SK-N-SH treated with all-trans-retinoic acid at 6 μM for 48 hours (cell line): Measurements from ENCODE around the gene TMEM131L.

Experiments
- ATAC-seq: fragments of 200-7000 bp; cut with Tn5 transposase; 3 replicates; pipeline ENCODE4 v1.9.1; 2020; ENCODE audit warnings: mild to moderate bottlenecking, moderate library complexity
- ARNTL ChIP-seq: fragments of 450-650 bp; formaldehyde crosslinking; IDR thresholded peaks from 2 replicates; pipeline ENCODE4 v1.5.0; 2020; ENCODE audit warnings: low read depth, mild to moderate bottlenecking, moderate library complexity, borderline replicate concordance
- CREB5 ChIP-seq: fragments of 250-450 bp; sonication (Bioruptor Pico); IDR thresholded peaks from 2 replicates; pipeline ENCODE4 v1.5.1; 2020; ENCODE audit warnings: low read depth, mild to moderate bottlenecking, moderate library complexity
- CSDC2 ChIP-seq: fragments of 250-450 bp; sonication (Bioruptor Pico); IDR thresholded peaks from 2 replicates; pipeline ENCODE4 v1.5.0; 2020; ENCODE audit warnings: mild to moderate bottlenecking, moderate library complexity
- CSRNP3 ChIP-seq: fragments of 250-450 bp; sonication (Bioruptor Pico); IDR thresholded peaks from 2 replicates; pipeline ENCODE4 v1.5.1; 2021; ENCODE audit warnings: mild to moderate bottlenecking, moderate library complexity
- ESRRG ChIP-seq: fragments of 250-450 bp; sonication (Bioruptor Pico); IDR thresholded peaks from 2 replicates; pipeline ENCODE4 v1.6.1; 2021; ENCODE audit warnings: mild to moderate bottlenecking
- GLIS3 ChIP-seq: fragments of 250-450 bp; sonication (Bioruptor Pico); IDR thresholded peaks from 2 replicates; pipeline ENCODE4 v1.5.0; 2020; ENCODE audit warnings: mild to moderate bottlenecking, moderate library complexity
- ISL1 ChIP-seq: fragments of 250-450 bp; sonication (Bioruptor Pico); IDR thresholded peaks from 2 replicates; pipeline ENCODE4 v2.1.2; 2022; ENCODE audit warnings: mild to moderate bottlenecking, moderate library complexity
- OSR1 ChIP-seq: fragments of 250-450 bp; sonication (Bioruptor Pico); IDR thresholded peaks from 2 replicates; pipeline ENCODE4 v1.8.0; 2022; ENCODE audit warnings: moderate library complexity, mild to moderate bottlenecking, inconsistent platforms
- POU6F1 ChIP-seq: fragments of 250-450 bp; sonication (Bioruptor Pico); IDR thresholded peaks from 2 replicates; pipeline ENCODE4 v1.8.0; 2021; ENCODE audit warnings: low read depth, mild to moderate bottlenecking, moderate library complexity, borderline replicate concordance
- PPARA ChIP-seq: fragments of 250-450 bp; sonication (Bioruptor Pico); IDR thresholded peaks from 2 replicates; pipeline ENCODE4 v1.5.0; 2020; ENCODE audit warnings: mild to moderate bottlenecking, borderline replicate concordance
- RARB ChIP-seq: fragments of 250-450 bp; sonication (Bioruptor Pico); IDR thresholded peaks from 2 replicates; pipeline ENCODE4 v1.8.0; 2021; ENCODE audit warnings: mild to moderate bottlenecking, moderate library complexity
- TCF4 ChIP-seq: fragments of 250-450 bp; sonication (Bioruptor Pico); IDR thresholded peaks from 2 replicates; pipeline ENCODE4 v1.8.0; 2021; ENCODE audit warnings: mild to moderate bottlenecking, moderate library complexity, borderline replicate concordance
- TOX ChIP-seq: fragments of 250-450 bp; sonication (Bioruptor Pico); IDR thresholded peaks from 2 replicates; pipeline ENCODE4 v1.8.0; 2021; ENCODE audit warnings: mild to moderate bottlenecking, moderate library complexity, borderline replicate concordance
- TSHZ2 ChIP-seq: fragments of 250-450 bp; sonication (Bioruptor Pico); IDR thresholded peaks from 2 replicates; pipeline ENCODE4 v1.5.0; 2020; ENCODE audit warnings: mild to moderate bottlenecking, moderate library complexity
- ZC3H10 ChIP-seq: fragments of 250-450 bp; sonication (Bioruptor Pico); IDR thresholded peaks from 2 replicates; pipeline ENCODE4 v1.5.1; 2021; ENCODE audit warnings: mild to moderate bottlenecking, moderate library complexity
- ZFP3 ChIP-seq: fragments of 250-450 bp; sonication (Bioruptor Pico); IDR thresholded peaks from 2 replicates; pipeline ENCODE4 v1.5.0; 2020; ENCODE audit warnings: mild to moderate bottlenecking, moderate library complexity
- ZNF565 ChIP-seq: fragments of 450-650 bp; formaldehyde crosslinking; conservative IDR thresholded peaks from 2 replicates; pipeline ENCODE4 v1.5.0; 2020; ENCODE audit warnings: low read depth, mild to moderate bottlenecking, moderate library complexity
- ZNF70 ChIP-seq: fragments of 450-650 bp; formaldehyde crosslinking; IDR thresholded peaks from 2 replicates; pipeline ENCODE4 v1.5.0; 2020; ENCODE audit warnings: mild to moderate bottlenecking, moderate library complexity
- ZNF8 ChIP-seq: fragments of 450-650 bp; formaldehyde crosslinking; IDR thresholded peaks from 2 replicates; pipeline ENCODE4 v1.5.0; 2020; ENCODE audit warnings: mild to moderate bottlenecking, moderate library complexity

The TMEM131L gene

GRCh38 chr4:153595894-153596601 is 129.9 kb downstream of the TMEM131L start:
- no peak for TF ChIP-seq TSHZ2 (CRISPR knock-in tag)
- no peak for TF ChIP-seq OSR1 (CRISPR knock-in tag)
- no peak for TF ChIP-seq CSDC2 (CRISPR knock-in tag)
- no peak for TF ChIP-seq ESRRG
- no peak for TF ChIP-seq PPARA (CRISPR knock-in tag)
- no peak for TF ChIP-seq ISL1 (CRISPR knock-in tag)
- TF ChIP-seq ZC3H10 (CRISPR knock-in tag): no peak
- TF ChIP-seq CREB5 (CRISPR knock-in tag): no peak
- no peak for TF ChIP-seq ZNF8 (CRISPR knock-in tag)
- no peak for TF ChIP-seq ARNTL (CRISPR knock-in tag)
- TF ChIP-seq TOX: no peak
- TF ChIP-seq ZNF70 (CRISPR knock-in tag): no peak
- no peak for TF ChIP-seq RARB (CRISPR knock-in tag)
- no peak for TF ChIP-seq ZNF565 (CRISPR knock-in tag)
- no peak for TF ChIP-seq ZFP3
- TF ChIP-seq, all 23 proteins: peak for 0
- no peak for ATAC-seq

- no peak for ATAC-seq
- TF ChIP-seq GLIS3 (CRISPR knock-in tag) (no peak), CREB5 (CRISPR knock-in tag) (no peak), CSDC2 (CRISPR knock-in tag) (no peak), ZC3H10 (CRISPR knock-in tag) (no peak), TCF4 (CRISPR knock-in tag) (no peak), TSHZ2 (CRISPR knock-in tag) (no peak), CSRNP3 (CRISPR knock-in tag) (no peak), TOX (no peak), PPARA (CRISPR knock-in tag) (no peak), ZNF8 (CRISPR knock-in tag) (no peak), OSR1 (CRISPR knock-in tag) (no peak), POU6F1 (CRISPR knock-in tag) (no peak), ZNF70 (CRISPR knock-in tag) (no peak), ARNTL (CRISPR knock-in tag) (no peak)
Measured at GRCh38 chr4:153602758-153603157, 136.6 kb downstream of the TMEM131L start.
